Left renal pelvis (tissue), 4 donors: ENCODE data around the gene CCDC183. TPM values are rescaled to one million over a fixed set of nuclear protein-coding genes. Genes with fewer than 3 reads are reported as not detected.
"Not testable (repeated sequence)": the region's sequence is repeated elsewhere in the genome, so short reads cannot be mapped to it uniquely, and the experiment has no call there.

ENCODE experiments used
- DNase-seq, 4 donors: peaks; one replicate each; pipeline ENCODE4 v3.0.0-alpha.2; 2013; ENCODE audit warnings: low read depth in 4 of 4, low spot score in 3 of 4
- polyA plus RNA-seq, 4 donors: library from polyadenylated mRNA; unstranded; fragments of 120-200 nt; gene quantifications; one replicate each; pipeline ENCODE4 v1.2.1, GENCODE V29; 2013; ENCODE audit not compliant: insufficient read length in 4 of 4

CCDC183 gene
- polyA plus RNA-seq, 4 donors = 2.5 to 6.5 (median 4.9) TPM

DNA sequence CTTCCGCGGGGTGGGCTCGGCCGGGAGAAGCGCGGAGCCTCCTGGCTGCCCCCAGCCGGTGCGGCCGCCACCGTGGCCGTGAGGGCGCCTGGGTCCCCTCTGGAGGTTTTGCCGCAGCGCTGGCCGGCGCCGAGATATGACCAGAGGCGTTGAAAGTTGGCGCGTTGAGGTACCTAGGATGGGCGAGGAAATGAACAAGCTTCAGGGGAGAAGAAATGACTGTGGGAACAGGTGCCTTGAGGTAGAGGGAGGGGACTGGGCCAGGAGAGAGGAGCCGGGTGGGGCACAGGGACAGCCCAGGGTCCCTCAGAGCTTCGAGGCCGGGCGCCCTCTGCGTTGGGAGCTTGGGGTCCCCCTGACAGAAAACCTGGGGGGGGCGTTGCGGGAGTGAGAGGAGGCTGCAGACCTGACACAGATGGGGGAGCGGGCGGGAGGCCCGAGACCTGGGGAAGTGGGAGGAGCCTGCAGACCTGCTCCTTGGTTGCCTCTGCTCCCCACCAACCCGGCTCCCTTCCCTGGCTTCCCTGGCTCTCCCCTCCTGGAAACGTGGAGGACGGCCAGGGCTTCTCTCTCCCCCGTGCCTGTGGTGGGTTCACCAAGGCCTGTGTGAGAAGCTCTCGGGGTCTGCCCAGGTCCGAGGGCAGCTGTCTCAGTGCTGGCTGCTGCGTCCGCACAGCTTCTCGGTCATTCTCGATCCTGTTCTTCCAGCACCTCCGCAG lies 25.8 kb downstream of the CCDC183 start:
- no peak for DNase-seq

DNA sequence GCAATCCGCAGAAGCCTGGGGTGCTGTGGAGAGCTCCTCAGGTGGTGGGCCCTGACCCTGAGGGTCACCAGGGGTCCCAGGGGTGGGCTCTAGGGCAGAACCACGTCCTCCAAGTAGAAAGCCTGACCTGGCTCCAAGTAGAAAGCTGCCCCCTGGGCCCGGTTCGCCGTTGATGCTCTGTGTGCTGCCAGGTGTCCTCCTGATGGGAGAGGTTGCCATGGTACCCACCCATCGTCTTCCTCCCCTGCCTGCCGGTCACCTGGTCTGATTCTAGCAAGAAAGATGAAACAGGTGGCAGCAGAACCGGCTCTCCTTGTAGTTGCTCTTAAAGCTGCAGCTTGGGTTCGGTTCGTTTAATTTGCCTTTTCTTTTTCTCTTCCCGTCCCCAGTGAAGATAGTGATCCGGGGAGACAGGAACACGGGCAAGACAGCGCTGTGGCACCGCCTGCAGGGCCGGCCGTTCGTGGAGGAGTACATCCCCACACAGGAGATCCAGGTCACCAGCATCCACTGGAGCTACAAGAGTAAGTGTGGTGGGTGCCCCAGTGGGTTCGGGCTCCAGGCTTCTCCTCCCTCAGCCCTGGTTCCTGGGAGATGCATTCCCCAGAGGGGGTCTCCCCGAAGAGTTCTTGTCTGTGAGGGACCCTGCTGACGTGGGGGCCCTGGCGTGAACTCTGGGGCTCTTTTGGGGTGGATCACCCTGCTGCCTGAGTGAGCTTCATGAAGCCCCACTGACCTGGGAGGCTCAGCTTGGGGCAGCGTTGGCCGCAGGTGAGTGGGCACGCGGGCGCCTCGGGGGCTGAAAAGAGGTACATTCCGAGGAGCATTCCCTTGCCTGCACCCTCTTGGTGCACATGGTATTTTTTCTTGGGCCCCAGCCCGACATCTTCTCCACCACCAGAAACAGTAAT lies 27.3 kb downstream of the CCDC183 start:
- no peak for DNase-seq

DNA sequence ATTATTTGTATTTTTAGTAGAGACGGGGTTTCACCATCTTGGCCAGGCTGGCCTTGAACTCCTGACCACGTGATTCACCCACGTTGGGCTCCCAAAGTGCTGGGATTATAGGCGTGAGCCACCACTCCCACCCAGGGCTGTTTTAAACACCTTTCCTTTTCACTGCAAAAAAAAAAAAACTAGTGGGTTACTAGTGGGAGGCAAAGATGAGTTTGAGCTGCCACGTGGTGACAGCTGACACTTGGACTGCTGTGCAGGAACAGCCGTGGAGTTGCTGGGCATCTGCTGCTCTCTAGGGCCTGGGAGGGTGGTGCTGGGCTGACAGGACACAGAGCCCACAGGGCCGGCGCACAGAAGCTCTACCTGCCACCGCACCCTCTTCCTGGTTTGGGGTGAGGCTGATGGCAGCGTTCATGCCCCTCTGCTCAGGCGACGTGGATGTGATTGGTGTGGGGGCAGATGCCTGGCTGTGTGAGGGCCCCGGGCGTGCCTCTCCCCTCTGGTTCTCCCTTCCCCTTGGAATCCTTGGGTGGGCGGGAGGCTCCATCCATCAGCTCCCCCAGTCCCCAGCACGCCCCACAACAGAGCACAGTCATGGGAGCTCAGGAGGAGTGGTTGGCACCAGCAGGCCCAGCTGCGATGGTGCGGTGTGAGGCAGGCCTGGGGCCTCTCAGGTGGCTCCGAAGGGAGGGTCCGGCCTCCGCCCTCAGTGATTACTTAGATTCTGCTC lies 28.5 kb downstream of the CCDC183 start:
- DNase-seq = no peak

DNA sequence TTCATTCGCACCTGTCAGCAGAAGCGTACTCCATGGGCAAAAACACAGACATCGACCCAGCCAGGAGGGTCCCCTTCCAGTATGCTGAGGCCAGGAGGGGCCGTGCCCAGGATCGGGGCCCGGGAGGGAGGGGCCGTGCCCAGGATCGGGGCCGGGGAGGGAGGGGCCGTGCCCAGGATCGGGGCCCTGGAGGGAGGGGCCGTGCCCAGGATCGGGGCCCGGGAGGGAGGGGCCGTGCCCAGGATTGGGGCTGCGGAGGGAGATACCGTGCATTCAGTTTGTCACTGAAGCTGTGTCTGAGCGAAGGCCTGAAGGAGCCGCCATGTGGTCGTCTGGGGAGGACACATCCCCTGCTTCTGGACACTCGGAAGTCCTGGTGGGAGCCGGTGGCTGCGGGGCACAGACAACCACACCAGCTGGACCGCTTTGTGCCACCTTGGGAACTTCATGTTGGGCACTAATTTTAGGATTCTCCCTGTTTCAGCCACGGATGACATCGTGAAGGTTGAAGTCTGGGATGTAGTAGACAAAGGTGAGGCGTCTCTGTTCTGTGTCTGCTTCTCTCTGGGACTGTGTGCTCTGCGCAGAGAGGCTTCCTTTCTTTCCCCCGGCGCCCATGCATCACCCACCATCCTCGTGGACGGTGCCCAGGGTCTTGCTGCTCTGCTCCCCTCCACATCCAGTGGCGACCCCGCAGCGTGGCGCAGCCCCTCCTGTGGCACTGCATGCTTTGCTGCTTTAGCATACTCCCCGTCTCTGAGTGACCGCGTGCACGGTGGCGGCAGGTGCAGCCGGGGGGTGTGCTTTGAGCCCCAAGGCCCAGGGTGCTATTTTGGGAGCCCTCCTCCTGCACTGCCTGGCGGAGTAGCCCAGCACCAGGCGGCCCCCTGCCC lies 29.4 kb downstream of the CCDC183 start:
- DNase-seq = no peak

DNA sequence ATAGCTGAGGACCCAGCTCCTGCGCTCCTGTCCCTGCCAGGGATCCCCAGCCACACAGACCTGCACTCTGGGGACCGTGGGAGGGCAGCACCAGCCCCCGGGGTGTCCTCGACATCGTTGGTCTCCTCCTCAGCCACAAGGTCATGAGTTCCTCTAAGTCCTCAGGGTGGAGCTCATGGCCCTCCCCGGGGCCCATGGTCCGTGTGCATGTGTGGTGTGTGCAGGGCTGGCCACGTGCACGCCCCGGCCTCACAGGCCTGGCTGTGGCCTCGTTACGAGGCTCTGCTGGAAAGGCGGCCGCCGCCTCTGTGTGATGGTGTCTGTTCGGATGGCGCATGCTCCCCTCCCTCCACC lies 30.0 kb downstream of the CCDC183 start:
- no peak for DNase-seq

DNA sequence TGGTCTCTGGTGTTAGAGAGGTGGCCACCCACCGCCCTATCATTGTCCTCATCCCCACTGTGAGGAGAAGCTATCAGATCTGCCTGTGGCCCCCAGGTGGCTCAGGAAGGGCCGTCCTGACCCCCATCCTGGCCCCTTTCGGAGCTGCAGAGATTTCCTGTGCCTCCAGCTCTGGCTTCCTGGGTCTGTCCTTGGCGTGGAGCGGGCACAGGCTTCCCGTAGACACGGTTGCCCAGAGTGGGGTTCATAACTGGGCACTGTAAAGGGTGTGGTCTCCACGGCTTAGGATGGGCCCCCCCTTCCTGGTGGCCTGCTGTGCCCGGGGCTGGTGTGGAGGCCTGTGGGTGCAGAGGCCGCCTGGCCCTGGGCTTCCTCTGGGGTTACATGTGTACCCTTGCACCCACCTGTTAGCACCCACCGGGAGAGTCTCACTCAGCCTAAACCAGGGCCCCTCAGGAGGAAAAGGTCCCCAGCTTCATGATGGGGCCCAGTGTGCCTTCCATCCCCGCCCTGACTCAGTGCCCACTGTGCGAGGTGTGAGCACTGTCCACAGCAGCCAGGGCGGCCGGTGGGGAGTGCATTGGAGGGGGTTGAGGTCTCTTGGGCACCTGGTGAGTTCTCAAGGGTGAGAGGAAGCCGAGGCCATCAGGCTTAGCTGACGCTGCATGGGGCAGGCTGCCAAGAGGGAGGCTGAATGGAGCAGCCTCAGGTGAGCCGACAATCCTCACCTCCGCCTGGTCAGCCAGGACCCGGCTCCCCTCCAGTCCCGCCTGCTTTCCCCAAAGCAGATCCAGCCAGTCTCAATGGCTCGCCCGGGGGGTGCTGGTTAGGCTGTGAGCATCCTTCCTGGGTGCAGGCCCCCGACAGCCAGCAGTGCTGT lies 30.8 kb downstream of the CCDC183 start:
- no peak for DNase-seq

DNA sequence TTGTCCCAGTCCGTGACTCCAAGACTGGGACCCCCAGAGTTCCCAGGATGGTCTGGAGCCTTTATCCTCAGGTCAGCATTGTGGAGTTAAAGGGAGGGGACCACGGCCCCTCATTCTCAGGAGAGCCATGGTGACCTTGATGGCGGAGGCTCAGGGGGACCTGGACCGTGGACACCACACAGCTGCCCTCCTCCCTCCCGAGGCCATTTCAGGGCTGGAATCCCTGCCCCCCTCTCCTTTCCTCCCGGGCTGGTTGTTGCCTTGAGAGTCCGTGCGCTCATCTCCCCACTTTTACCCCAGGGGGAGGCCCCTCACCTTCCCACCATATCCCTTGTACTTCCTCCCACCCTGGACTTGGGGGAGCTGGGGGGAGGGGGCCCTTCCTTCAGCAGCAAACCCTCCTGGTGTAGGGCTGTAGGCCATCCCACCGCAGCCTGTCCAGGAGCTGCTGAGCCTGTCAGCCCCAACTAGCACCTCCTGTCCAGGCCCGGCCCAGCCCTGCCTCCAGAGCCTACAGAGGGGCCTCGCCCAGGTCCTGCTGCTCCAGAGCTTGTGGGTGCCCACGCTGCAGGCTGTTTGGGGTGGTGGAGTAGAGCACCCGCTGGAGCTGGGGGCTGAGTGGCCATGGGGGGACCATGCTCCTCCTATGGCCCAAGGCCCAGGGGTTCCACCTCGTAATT lies 31.8 kb downstream of the CCDC183 start:
- no peak for DNase-seq

DNA sequence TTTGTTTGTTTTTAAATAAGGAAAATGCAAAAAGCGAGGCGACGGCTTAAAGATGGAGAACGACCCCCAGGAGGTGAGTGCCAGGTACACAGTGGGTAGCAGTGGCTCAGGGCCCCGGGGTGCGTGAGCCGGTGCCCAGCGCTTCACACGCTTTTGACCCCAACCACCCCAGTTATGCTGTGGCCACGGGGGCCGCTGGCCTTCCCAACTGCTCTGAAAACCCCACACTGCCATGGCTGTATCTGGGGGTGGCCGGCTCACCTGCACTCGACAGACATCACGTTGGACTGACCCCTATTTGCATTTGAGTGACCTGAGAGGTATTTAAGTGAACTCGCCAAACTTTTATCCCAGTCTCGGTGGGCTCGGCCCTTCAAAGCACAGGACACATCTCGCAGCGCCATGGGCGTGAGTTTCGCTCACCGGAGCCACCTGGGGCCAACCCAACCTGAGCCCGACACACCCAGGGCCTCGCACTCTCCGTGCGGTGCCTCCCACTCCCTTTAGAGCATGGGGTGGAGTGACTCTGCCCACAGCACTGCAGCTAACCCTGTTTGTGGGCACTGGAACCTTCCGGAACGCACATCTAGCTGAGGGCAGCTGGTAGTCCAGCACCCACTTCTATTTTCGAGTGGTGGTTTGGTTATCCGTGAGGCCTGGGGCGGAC lies 32.5 kb downstream of the CCDC183 start:
- DNase-seq = no peak

DNA sequence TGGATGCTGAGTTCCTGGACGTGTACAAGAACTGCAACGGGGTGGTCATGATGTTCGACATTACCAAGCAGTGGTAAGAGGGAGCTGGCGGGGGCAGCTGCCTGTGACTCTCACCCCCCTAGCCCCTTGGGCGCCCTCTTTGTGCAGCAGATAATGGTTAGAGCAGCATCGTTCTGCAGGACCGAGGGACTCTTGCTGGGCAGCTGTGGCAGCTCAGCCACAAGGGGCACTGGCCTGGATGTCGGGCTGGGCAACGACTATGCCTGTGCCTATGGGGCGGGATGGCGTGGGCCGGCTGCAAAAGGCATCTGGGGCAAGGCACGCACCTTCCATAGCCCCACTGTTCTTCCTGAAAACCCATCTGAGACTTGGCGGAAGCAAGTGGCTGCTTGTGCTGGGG lies 33.3 kb downstream of the CCDC183 start:
- DNase-seq = no peak

DNA sequence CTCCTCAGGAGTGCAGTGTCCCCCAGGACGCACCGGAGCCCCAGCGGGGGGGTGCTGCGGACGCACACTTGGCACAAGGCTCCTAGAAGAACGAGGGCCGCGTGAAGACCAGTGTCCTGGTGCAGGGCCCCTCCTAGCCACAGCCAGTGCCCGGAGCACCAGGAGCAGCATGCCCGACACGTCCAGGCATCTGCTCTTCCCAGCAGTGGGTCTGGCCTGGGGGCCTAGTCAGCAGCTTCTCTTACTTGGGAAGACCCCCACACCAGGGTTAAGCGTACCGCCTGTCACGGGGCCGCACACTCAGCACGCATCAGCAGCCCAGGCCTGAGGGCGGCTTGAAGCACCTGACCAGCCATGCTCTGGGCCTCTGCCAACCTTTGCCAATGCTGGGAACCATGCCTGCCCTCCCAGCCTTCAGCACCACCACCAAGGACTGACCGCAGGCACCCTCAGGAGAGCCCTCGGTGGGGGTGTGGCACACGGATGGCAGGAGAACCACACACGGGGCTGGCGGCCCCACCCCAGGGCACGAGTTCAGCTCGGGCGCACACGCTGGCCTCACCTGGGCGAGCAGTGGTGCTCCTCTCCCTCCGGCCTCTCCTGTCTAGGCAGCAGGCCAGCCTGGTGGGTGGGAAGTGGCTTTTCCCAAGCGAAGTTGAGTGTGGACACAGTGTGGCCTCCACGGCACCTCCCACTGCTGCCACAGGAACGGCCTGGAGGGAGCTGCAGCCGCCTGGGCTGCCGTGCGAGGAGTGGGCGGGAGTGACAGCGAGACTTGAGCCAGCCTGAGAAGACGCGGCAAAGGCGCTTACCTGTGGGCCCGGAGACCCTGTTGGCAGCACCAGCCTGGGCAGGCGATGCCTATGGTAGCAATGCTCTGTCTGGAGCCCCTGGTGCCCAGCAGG lies 34.1 kb downstream of the CCDC183 start:
- no peak for DNase-seq

DNA sequence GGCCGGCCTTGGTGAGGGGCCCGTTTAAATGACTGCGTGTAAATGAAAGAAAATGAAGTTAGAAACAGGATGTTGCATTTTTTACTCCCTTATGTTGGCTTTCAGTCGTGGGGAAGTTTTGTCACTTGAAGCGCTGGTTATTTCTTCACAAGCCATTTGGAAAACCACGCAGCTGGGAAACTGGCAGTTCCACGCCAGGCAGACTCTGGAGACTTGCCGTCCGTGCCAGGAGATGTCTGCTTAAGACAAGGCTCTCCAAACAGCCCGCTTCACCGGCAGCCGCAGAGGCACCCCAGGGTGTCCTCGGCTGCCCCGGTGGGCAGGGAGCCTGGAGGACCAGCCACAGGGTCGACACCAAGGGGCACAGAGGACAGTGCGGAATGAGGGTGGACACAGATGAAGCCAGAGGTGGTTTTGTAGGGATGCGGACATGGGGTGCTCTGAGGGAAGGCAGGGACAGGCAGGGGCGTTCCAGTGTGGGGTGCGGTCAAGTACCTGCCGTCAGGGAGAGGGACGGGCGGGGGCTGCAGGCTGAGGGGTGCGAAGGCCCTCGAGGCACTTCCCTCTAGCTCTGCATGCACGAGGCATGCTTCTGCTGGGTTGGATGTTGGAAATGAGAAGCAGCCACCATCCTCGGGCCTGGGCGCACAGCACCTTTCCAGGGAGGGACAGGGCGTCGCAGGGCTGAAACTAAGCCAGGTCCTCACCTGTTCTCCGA lies 35.0 kb downstream of the CCDC183 start:
- DNase-seq = no peak

DNA sequence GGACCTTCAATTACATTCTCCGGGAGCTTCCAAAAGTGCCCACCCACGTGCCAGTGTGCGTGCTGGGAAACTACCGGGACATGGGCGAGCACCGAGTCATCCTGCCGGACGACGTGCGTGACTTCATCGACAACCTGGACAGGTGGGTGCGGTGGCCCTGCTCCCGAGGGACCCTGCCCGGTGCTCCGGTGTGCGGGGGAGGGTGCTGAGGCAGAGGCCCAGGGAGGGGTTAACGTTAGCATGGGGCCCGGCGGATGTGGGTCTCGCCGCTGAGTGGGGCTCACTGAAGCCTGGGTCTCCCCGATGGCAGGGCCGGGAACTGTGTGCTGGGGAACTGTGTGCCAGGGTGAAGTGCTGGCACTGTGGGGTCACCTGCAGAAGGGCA lies 35.6 kb downstream of the CCDC183 start:
- no peak for DNase-seq

DNA sequence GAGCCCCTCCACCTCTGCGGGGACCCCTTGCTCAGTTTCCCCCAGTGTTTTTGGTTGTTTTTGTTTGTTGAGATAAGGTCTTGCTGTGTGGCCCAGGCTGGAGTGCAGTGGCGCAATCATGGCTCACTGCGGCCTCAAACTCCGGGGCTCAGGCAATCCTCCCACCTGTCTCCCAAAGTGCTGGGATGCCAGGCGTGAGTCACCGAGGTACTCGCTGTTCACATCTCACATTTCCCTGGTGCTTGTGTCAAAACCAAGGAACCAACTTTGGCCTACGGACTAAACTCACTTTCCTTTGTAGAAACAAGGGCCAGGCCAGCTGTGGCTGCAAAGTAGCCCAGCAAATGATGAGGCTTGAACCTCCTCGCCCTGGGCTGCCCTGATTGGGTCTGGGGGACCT lies 36.4 kb downstream of the CCDC183 start:
- no peak for DNase-seq

DNA sequence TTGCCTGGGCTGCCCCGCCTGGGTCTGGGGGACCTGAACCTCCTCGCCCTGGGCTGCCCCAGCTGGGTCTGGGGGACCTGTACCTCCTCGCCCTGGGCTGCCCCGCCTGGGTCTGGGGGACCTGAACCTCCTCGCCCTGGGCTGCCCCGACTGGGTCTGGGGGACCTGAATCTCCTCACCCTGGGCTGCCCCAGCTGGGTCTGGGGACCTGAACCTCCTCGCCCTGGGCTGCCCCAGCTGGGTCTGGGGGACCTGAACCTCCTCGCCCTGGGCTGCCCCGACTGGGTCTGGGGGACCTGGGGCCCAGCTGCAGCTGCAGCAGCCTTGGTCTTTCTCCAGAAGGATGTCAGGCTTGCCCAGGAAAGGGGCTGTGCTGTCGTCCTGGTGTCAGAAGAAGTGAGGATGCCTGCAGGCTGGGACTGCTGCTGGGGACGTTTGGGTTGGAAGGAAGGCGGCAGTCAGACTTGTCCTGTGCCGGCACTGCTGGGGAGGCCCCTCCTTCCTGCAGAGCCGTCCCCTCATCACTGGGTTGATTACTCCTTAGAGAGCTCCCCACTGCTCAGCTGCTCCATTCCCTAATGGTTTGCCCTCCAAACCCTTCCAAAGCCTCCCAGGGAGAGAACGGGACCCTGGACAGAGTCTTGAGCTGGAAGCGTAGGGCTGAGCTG lies 37.4 kb downstream of the CCDC183 start:
- DNase-seq = not testable (repeated sequence)

DNA sequence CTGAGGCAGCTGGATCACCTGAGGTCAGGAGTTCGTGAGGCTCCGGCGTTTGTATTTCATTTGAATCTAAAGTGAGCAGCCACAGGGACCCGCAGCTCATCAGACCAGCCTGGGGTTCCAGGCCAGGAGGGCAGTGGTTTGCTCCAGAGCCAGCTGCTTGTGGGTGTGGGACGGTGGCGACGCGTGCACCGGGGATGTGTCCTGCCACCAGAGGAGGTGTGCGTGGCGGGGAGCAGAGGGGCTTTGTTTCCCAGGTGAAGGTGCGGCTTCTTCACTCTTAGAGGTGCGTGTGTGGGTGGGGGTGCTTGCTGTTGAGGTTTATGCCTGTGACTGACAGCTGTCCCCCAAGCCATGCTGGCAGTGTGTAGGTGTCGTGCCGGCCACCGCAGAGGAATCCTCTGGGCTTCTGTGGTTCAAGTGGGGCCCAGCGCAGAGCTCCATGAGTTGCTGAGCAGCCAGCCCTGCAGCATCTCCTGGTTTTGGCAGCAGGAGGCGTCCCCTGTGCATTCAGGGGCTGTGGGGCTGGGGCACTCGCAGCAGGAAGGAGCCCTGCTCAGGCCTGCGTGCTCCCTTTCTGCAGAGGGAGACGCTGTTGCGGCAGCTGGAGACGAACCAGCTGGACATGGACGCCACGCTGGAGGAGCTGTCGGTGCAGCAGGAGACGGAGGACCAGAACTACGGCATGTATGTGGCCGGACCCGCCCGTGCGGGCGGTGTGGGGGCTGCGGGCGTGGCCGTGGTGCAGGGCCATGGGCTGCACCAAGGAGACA lies 39.2 kb downstream of the CCDC183 start:
- no peak for DNase-seq
